Adrenal gland (tissue), 5 donors: Measurements from ENCODE around the gene COL1A2.

ENCODE experiments used
- CTCF ChIP-seq, 6 experiments: fragments of 450-650 bp in 4 of 6; fragments of 200-600 bp in 2 of 6; sonication (generic) in 1 of 6; IDR thresholded peaks; 1 replicate in 5 of 6; 2 replicates in 1 of 6; pipeline versions ENCODE4 v1.5.1 to v1.8.0; 2016 to 2021; ENCODE audit warnings: antibody characterized with exemption in 6 of 6, mild to moderate bottlenecking in 2 of 6, moderate library complexity in 1 of 6
- POLR2A ChIP-seq, 2 donors: fragments of 450-650 bp; IDR thresholded peaks; one replicate each; pipeline ENCODE4 v1.6.1; 2017; ENCODE audit warnings: antibody characterized with exemption in 2 of 2, mild to moderate bottlenecking in 2 of 2, moderate library complexity in 1 of 2
- donor health status: DM: no; HTN: no; CAD: no.

GRCh38 chr7:94384315-94384714 lies 10.4 kb upstream of the COL1A2 start:
- no peak for TF ChIP-seq POLR2A (IDR thresholded peaks at IDR 0.05)
- TF ChIP-seq CTCF (IDR thresholded peaks at IDR 0.05) = no peak
